ENCODE measurements around the gene ACP5. TPM values are rescaled to one million over a fixed set of nuclear protein-coding genes. Genes with fewer than 3 reads are reported as not detected.

Gene ACP5
- 0.85 TPM for total RNA-seq (2021; ENCODE audit: unreplicated experiment)
- polyA plus RNA-seq (2012; ENCODE audit: insufficient read length): not detected
- Bru-seq, nascent RNA: not detected
- not detected for BruChase-seq, experiment 1, labeled RNA remaining after a 2-hour chase
- percentile 13 among the genes with signal in this experiment for BruChase-seq, experiment 2, labeled RNA remaining after a 6-hour chase
- long read RNA-seq: 0 reads

DNA sequence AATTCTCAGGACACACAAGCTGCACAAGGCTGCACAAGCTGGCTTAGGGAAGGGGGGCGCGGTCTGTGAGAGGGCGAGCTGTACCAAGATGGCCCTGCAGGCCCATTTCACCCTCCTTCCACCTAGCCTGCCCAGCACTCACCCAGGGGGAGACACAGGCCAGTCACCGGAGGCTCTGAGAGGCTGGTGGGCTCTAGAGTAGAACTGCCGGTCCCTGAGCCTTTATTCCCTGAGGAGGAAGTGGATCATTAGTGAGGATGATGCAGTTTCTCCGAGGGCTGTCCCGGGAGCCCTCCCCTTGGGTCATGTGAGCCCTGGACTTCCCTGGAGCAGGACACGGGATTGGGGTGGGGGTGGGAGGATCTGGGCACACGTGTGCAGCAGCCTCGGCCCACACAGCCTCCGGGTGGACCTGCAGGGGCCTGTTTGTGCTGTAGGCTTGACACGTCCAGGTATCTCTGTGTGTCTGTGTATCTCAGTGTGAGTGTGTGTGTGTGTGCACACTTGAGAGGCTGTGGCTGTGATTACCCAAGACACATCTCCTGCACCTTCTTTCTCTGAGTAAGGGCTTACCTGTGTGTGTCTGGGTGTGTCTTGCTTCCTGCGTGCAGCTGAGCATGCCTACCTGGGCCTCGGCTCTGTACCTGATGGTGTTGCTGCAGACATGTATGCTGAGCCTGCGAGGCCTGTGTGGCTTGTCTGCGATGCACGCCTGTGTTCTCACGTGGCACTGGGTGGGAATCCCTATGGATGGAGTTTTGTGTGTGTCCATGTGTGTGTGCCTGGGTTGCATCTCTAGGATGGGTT, at the start of gene ACP5:
Gene ACP5, minus strand, starts transcription at position 195 of the 807 bp plus-strand sequence. CDS start 328 bp downstream, outside the sequence.
- ChIA-PET POLR2A (interaction anchor here (0.5 kb wide), 1 partner anchor 114 kb away, joined by 4 read pairs; no protein-coding TSS in a partner anchor), CTCF (no interaction called here)
- DNase-seq (ENCODE audit: low read depth, low spot score) (no peak), ATAC-seq (peak; percentile 46; the same call in 1 of the 2 replicates)
- in situ Hi-C loops (cut with HindIII; ENCODE audit: low pct_unique_long_range_greater_than_20kb, low sequenced_read_pairs): no loop called here
- no peak within 1 kb of the TSS for H3K27ac ChIP-seq (ENCODE audit: low read length)
- BruUV-seq (replicated peaks): no TSS peak
- H3K4me3 ChIP-seq (ENCODE audit: low read depth in 2 of 2, low read length in 2 of 2): no peak within 1 kb of the TSS
- H3K9me3 ChIP-seq (ENCODE audit: control insufficient read depth, insufficient read depth, low read depth, low read length): no peaks in the 10 kb centered on the region
- no peak for TF ChIP-seq REST (IDR thresholded peaks at IDR 0.05; ENCODE audit: insufficient read depth in 1 of 2, low read depth in 2 of 2, low read length in 1 of 2)
- TF ChIP-seq SIN3A (IDR thresholded peaks at IDR 0.05; ENCODE audit: borderline replicate concordance, insufficient read depth, low read depth, low read length): no peak
- no peak for TF ChIP-seq TCF7L2 (IDR thresholded peaks at IDR 0.05; ENCODE audit: low read depth, low read length)
- no peaks in the 10 kb centered on the region for H3K4me1 ChIP-seq (ENCODE audit: control insufficient read depth, insufficient read depth, low read length)
- intact Hi-C loops (cut with micrococcal nuclease; ENCODE audit: unreplicated experiment): no loop called here
- H3K27me3 ChIP-seq (ENCODE audit: control insufficient read depth, insufficient read depth, low read length): no peaks in the 10 kb centered on the region
- H3K36me3 ChIP-seq (ENCODE audit: control insufficient read depth, insufficient read depth, low read length): no peaks in the 10 kb centered on the region

- CTCF ChIA-PET: no interaction called here
- Histone ChIP-seq H3K27ac (ENCODE audit: low read length) (no peak overlapping the region), H3K4me1 (ENCODE audit: control insufficient read depth, insufficient read depth, low read length) (no peaks in the 10 kb centered on the region), H3K36me3 (ENCODE audit: control insufficient read depth, insufficient read depth, low read length) (no peaks in the 10 kb centered on the region; the same call in 1 of the 2 replicates), H3K9me3 (ENCODE audit: control insufficient read depth, insufficient read depth, low read depth, low read length) (no peaks in the 10 kb centered on the region), H3K27me3 (ENCODE audit: control insufficient read depth, insufficient read depth, low read length) (no peaks in the 10 kb centered on the region), H3K4me3 (ENCODE audit: low read depth in 2 of 2, low read length in 2 of 2) (no peak overlapping the region)
- DNase-seq (ENCODE audit: low read depth, low spot score): no peak
- no peak for ATAC-seq
- in situ Hi-C loops (cut with HindIII; ENCODE audit: low pct_unique_long_range_greater_than_20kb, low sequenced_read_pairs): no loop called here
- intact Hi-C loops (cut with micrococcal nuclease; ENCODE audit: unreplicated experiment): no loop called here
- POLR2A ChIA-PET: no interaction called here
- TF ChIP-seq CTCF (IDR thresholded peaks at IDR 0.05) (no peak), POLR2AphosphoS5 (IDR thresholded peaks at IDR 0.05; ENCODE audit: low read depth, low read length) (no peak), TCF7L2 (IDR thresholded peaks at IDR 0.05; ENCODE audit: low read depth, low read length) (no peak), REST (IDR thresholded peaks at IDR 0.05; ENCODE audit: insufficient read depth in 1 of 2, low read depth in 2 of 2, low read length in 1 of 2) (no peak), SIN3A (IDR thresholded peaks at IDR 0.05; ENCODE audit: borderline replicate concordance, insufficient read depth, low read depth, low read length) (no peak)
- BruUV-seq (replicated peaks): no TSS peak
Measured at GRCh38 chr19:11626252-11626651, 48.8 kb upstream of the ACP5 start.

Measured in Panc1 (cell line).